ENCODE results near the gene TRDN.

GRCh38 chr6:123309130-123309529 is 327.6 kb downstream of the TRDN start:
- TF ChIP-seq CTCF (IDR thresholded peaks at IDR 0.05; ENCODE audit: poor library complexity, severe bottlenecking) (no peak), REST (IDR thresholded peaks at IDR 0.05; ENCODE audit: borderline replicate concordance) (no peak), POLR2AphosphoS5 (IDR thresholded peaks at IDR 0.05) (no peak), EZH2 (IDR thresholded peaks at IDR 0.05; ENCODE audit: borderline replicate concordance, insufficient read depth, low read length, poor library complexity, severe bottlenecking) (no peak), EP300 (conservative IDR thresholded peaks at IDR 0.05; ENCODE audit: poor library complexity, severe bottlenecking) (no peak)
